ENCODE measurements around the gene EDEM1. TPM values are rescaled to one million over a fixed set of nuclear protein-coding genes. Genes with fewer than 3 reads are reported as not detected.

EDEM1 gene
- total RNA-seq, 4 donors from 2014 or later: 72.4 to 121 (median 88.9) TPM

DNA sequence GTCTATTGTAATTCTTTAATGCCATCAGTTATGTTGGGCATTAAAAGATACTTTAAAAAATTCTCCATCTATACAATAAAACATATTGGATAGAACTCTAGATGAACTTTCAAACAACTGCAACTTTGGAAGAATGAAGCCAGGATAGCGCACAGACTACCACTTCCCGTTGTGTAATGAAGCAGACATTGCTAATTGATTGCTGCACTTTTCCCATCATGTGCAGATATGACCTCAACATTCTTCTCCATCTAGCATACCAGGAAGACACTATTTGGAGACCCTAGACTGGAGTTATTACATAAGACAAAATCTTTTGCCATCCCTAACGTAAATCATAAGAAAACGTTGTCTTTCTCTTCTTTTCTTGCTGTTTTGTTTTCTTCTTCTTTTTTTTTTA lies 75.0 kb downstream of the EDEM1 start:
- WGBS, 2 donors: 75 to 87% methylated on average over 4 of the region's 4 CpGs
- H3K4me3 ChIP-seq (ENCODE audit: low read depth, poor library complexity, severe bottlenecking): no peak overlapping the region
- no peak for DNase-seq (ENCODE audit: low spot score in 2 of 2)
- intact Hi-C loops (cut with DNase I; ENCODE audit: low total_unique reads): no loop called here
- TF ChIP-seq POLR2A (IDR thresholded peaks at IDR 0.05): no peak
- TF ChIP-seq, protein P1, sequence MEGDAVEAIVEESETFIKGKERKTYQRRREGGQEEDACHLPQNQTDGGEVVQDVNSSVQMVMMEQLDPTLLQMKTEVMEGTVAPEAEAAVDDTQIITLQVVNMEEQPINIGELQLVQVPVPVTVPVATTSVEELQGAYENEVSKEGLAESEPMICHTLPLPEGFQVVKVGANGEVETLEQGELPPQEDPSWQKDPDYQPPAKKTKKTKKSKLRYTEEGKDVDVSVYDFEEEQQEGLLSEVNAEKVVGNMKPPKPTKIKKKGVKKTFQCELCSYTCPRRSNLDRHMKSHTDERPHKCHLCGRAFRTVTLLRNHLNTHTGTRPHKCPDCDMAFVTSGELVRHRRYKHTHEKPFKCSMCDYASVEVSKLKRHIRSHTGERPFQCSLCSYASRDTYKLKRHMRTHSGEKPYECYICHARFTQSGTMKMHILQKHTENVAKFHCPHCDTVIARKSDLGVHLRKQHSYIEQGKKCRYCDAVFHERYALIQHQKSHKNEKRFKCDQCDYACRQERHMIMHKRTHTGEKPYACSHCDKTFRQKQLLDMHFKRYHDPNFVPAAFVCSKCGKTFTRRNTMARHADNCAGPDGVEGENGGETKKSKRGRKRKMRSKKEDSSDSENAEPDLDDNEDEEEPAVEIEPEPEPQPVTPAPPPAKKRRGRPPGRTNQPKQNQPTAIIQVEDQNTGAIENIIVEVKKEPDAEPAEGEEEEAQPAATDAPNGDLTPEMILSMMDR (IDR thresholded peaks at IDR 0.05): no peak

DNA sequence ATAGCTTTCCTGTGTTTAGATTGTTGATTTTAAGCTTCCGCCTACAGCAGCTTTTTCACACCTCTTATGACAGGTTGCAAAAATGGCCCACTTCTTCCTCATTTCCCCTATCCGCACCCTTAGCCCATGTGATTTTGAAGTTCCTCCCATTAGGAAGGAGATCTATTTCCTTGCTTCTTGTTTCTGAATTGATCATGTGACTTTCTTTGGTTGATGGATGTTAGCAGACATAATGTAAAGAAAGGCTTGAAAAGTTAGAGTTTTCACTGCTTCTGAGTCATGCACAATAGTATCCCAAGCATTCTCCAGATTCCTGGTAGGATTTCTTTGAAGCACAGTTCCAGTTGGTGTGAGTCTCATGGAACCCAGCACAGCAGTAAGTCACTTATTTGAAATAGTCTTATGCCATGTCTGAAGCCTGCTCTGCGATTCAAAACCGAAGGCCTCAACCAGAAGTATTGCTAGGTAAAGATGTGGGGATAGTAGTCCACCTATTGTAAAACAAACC lies 76.6 kb downstream of the EDEM1 start:
- TF ChIP-seq, protein P1 (IDR thresholded peaks at IDR 0.05): no peak
- no peak for TF ChIP-seq POLR2A (IDR thresholded peaks at IDR 0.05)
- intact Hi-C loops (cut with DNase I; ENCODE audit: low total_unique reads): no loop called here
- no peak for DNase-seq (ENCODE audit: low spot score in 2 of 2)
- H3K4me3 ChIP-seq (ENCODE audit: low read depth, poor library complexity, severe bottlenecking): no peak overlapping the region
- 90 to 95% methylated on average over 4 of the region's 4 CpGs for WGBS, 2 donors

DNA sequence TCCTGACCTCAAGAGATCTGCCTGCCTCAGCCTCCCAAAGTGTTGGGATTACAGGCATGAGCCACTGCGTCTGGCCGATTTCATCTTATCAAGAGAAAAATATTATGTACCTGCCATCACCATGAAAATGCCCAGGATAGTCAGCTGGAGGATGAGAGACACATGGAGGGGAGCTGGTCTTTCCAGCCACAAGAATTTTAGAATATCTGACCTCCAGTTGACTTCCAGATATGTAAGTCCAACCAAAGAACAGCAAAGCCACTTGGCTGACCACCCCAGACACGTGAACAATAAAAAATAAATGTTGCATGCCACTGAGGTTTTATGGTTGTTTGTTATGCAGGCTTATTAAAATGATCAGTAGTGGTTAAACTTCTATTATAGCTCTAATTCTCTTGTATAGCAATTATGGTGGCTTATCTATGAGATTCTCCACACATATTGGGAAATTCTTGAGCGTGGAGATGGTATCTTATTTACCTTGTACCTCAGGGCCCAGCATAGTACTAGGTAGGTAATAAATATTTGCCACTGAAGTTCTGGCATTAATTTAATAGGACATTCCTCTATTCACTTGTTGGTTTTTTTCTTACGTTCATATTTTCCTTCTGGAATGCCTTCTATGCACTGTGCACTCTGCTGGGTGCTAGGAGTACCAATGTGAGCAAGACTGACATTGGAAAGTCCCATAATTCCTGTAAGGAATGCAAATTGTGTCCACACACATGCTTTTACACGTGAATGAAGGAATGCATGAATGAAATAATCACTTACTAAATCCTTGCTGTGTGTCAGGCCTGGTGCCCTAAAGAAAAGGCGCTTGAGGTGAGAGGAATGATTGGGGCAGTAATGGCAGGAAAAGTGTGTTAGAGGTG lies 77.6 kb downstream of the EDEM1 start:
- DNase-seq (ENCODE audit: low spot score in 2 of 2): no peak
- intact Hi-C loops (cut with DNase I; ENCODE audit: low total_unique reads): no loop called here
- WGBS, 2 donors: 64 to 71% methylated on average over 7 of the region's 7 CpGs

DNA sequence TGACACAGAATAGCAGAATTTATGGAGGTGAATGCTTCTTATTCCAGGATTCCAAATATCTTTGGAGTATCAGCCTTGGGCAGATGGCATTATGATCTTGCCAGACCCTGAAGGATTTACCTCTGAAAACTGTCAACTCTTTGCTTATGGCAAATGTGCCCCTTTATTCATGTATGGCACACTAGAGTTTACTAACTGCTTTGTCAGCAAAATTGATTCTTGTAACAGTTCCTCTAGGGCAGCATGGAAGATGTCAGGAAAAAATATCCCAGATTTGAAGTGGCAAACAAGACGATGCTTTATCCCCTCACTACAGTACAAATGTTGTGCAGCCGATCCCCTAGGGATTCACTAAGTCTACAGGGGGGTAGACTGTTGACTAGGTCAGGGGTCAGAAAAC lies 79.7 kb downstream of the EDEM1 start:
- no peak overlapping the region for H3K4me3 ChIP-seq (ENCODE audit: low read depth, poor library complexity, severe bottlenecking)
- intact Hi-C loops (cut with DNase I; ENCODE audit: low total_unique reads): no loop called here
- WGBS, 2 donors: 61 to 63% methylated on average over 2 of the region's 2 CpGs
- no peak for TF ChIP-seq POLR2A (IDR thresholded peaks at IDR 0.05)
- TF ChIP-seq, protein P1 (IDR thresholded peaks at IDR 0.05): no peak
- DNase-seq (ENCODE audit: low spot score in 2 of 2): no peak

More for the DNA sequence above, 77.6 kb downstream of the EDEM1 start:
- H3K4me3 ChIP-seq (ENCODE audit: low read depth, poor library complexity, severe bottlenecking): no peak overlapping the region
- no peak for TF ChIP-seq POLR2A (IDR thresholded peaks at IDR 0.05)
- TF ChIP-seq, protein P1 (IDR thresholded peaks at IDR 0.05): no peak

DNA sequence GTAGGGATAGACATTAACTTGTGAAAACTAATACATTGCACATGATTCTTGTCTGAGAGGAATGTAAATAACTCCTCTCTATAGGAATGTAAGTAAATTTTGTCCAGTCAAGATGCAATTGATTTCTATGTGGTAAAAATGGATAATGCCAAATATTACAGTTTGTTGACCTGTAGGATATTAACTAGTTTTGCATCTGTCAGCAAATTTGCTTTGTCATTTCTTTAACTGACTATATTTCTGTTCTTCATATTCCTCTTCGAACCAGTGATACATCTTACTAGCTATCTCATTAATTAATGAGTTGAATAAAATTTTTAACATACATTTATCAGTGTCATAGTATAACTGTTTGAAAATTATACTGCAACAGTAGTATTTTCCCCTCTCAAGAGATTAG lies 80.4 kb downstream of the EDEM1 start:
- WGBS, 2 donors: 90 to 91% methylated on average over 1 of the region's 1 CpG
- TF ChIP-seq POLR2A (IDR thresholded peaks at IDR 0.05): no peak
- TF ChIP-seq, protein P1 (IDR thresholded peaks at IDR 0.05): no peak
- intact Hi-C loops (cut with DNase I; ENCODE audit: low total_unique reads): no loop called here
- DNase-seq (ENCODE audit: low spot score in 2 of 2): no peak
- H3K4me3 ChIP-seq (ENCODE audit: low read depth, poor library complexity, severe bottlenecking): no peak overlapping the region

Small RNA genes lying within 50 kb of the gene (microRNA-seq; reads per million reads assigned to microRNA genes)
- gene MIR4790 (ENCODE audit: borderline number of aligned reads in 1 of 2, borderline replicate concordance in 2 of 2): 0 reads per million in 2 donors

Other genes starting within 250 kb of the EDEM1 start
- gene BHLHE40, start 208.3 kb upstream of the EDEM1 start, total RNA-seq: 100 to 1,000 TPM in 3 of 4 donors, 10 to 100 TPM in 1; 69.9 to 178 (median 143) TPM
- gene ARL8B, start 65.4 kb upstream of the EDEM1 start, total RNA-seq: 10 to 100 TPM; 62.1 to 90.5 (median 81.5) TPM